HEK293T (cell line): Measurements from ENCODE around the gene GPR37L1.

Source experiments
- CTCF ChIA-PET: fragments of 350-600 bp; formaldehyde crosslinking; extraction: SDS; loops from one replicate; lab custom pipeline; 2021; ENCODE audit warnings: antibody characterized with exemption, inconsistent platforms; lab: Yijun Ruan, JAX
- POLR2A ChIA-PET: fragments of 350-600 bp; formaldehyde crosslinking; extraction: SDS; loops from one replicate; lab custom pipeline; 2020; ENCODE audit warnings: antibody characterized with exemption, inconsistent platforms; lab: Yijun Ruan, JAX
- DNase-seq: peaks from one replicate; pipeline ENCODE4 v3.0.0; 2012; ENCODE audit warnings: mixed read lengths; ENCODE audit errors: extremely low spot score
- ARNT ChIP-seq: fragments of 450-650 bp; IDR thresholded peaks from 2 replicates; pipeline ENCODE4 v1.6.1; 2017; ENCODE audit warnings: mild to moderate bottlenecking
- BHLHE40 ChIP-seq: fragments of 450-650 bp; IDR thresholded peaks from 2 replicates; pipeline ENCODE4 v1.6.1; 2016; ENCODE audit warnings: mild to moderate bottlenecking, moderate library complexity, borderline replicate concordance
- CTBP1 ChIP-seq: fragments of 450-650 bp; IDR thresholded peaks from 2 replicates; pipeline ENCODE4 v1.6.1; 2016; ENCODE audit warnings: borderline replicate concordance
- ELF4 ChIP-seq: fragments of 450-650 bp; IDR thresholded peaks from 2 replicates; pipeline ENCODE4 v1.6.1; 2017; ENCODE audit warnings: antibody characterized with exemption
- FOXA1 ChIP-seq: fragments of 450-650 bp; IDR thresholded peaks from 2 replicates; pipeline ENCODE4 v1.6.1; 2016; ENCODE audit warnings: mild to moderate bottlenecking
- FOXK2 ChIP-seq: fragments of 450-650 bp; IDR thresholded peaks from 2 replicates; pipeline ENCODE4 v1.6.1; 2016; ENCODE audit warnings: mild to moderate bottlenecking
- FOXM1 ChIP-seq: fragments of 450-650 bp; IDR thresholded peaks from 2 replicates; pipeline ENCODE4 v1.6.1; 2017; ENCODE audit warnings: mild to moderate bottlenecking, borderline replicate concordance
- HDGF ChIP-seq: fragments of 450-650 bp; IDR thresholded peaks from 2 replicates; pipeline ENCODE4 v1.6.1; 2017; ENCODE audit warnings: antibody characterized with exemption, borderline replicate concordance
- L3MBTL2 ChIP-seq: fragments of 450-650 bp; conservative IDR thresholded peaks from 2 replicates; pipeline ENCODE4 v1.6.1; 2016; ENCODE audit warnings: mild to moderate bottlenecking
- LEF1 ChIP-seq: fragments of 450-650 bp; IDR thresholded peaks from 2 replicates; pipeline ENCODE4 v1.6.1; 2017; ENCODE audit warnings: mild to moderate bottlenecking, borderline replicate concordance
- NFRKB ChIP-seq: fragments of 450-650 bp; IDR thresholded peaks from 2 replicates; pipeline ENCODE4 v1.6.1; 2016; ENCODE audit warnings: mild to moderate bottlenecking, moderate library complexity
- SP1 ChIP-seq: fragments of 450-650 bp; IDR thresholded peaks from 2 replicates; pipeline ENCODE4 v1.6.1; 2017
- SUZ12 ChIP-seq: fragments of 450-650 bp; IDR thresholded peaks from 2 replicates; pipeline ENCODE4 v1.6.1; 2016; ENCODE audit warnings: mild to moderate bottlenecking
- TARDBP ChIP-seq: fragments of 450-650 bp; IDR thresholded peaks from 2 replicates; pipeline ENCODE4 v1.6.1; 2016
- ZNF384 ChIP-seq: fragments of 450-650 bp; IDR thresholded peaks from 2 replicates; pipeline ENCODE4 v1.6.1; 2016
- TF ChIP-seq, protein P1 (sequence below): fragments of 450-650 bp; IDR thresholded peaks from 2 replicates; pipeline ENCODE4 v1.6.1; 2016

GPR37L1 gene

DNA sequence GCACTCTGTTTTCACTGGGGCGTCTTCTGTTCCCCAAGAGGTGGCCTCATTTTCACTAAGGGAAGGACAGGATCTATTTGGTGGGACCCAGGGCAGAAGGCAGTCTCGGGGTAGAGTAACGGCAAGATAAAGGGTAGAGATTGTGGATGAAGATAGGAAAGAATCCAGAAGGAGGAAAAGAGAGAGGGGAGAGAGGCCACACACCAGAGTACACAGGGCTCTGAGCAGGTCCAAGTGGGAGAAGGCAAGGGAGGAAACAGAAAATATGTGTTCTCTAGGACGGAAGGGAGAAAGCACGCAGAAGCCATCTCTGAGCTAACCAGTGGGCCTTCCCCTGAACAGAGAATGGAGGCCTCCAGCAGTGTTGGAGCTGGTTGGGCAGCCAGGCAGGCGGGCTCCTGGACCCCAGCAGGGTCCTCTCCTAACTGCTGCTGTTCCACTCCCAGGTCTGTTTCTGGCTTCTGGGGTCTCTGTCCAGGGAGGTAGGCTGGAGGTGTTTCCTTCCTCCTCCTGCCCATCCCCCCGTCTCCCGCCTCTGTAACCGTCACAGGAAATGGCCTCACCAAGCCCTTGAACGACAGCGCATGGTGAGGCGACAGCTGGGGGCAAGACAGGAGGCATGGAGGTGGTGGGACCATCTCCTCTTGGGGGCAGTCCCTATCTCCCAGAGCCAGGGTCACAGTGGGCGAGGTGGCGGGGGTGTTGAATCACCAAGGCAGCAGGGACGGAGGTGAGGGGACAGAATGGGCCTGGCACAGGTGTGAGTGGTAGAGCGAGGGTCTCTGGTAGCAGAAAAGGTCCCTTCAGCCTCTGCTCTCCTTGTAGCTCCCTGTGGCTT, 37.0 kb downstream of the GPR37L1 start:
- TF ChIP-seq LEF1, result no peak
- TF ChIP-seq HDGF, result no peak
- no peak for TF ChIP-seq SP1
- TF ChIP-seq NFRKB, result no peak
- no peak for TF ChIP-seq FOXA1
- no peak for TF ChIP-seq ZNF384
- no peak for TF ChIP-seq BHLHE40
- no peak for TF ChIP-seq FOXK2
- TF ChIP-seq ARNT, result no peak
- TF ChIP-seq, protein P1, sequence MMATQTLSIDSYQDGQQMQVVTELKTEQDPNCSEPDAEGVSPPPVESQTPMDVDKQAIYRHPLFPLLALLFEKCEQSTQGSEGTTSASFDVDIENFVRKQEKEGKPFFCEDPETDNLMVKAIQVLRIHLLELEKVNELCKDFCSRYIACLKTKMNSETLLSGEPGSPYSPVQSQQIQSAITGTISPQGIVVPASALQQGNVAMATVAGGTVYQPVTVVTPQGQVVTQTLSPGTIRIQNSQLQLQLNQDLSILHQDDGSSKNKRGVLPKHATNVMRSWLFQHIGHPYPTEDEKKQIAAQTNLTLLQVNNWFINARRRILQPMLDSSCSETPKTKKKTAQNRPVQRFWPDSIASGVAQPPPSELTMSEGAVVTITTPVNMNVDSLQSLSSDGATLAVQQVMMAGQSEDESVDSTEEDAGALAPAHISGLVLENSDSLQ, result no peak
- no peak for TF ChIP-seq TARDBP
- TF ChIP-seq FOXM1, result no peak
- no peak for TF ChIP-seq SUZ12
- no peak for TF ChIP-seq L3MBTL2
- no peak for TF ChIP-seq CTBP1
- no peak for TF ChIP-seq ELF4
- no peak for DNase-seq
- ChIA-PET POLR2A (no interaction called here), CTCF (no interaction called here)

DNA sequence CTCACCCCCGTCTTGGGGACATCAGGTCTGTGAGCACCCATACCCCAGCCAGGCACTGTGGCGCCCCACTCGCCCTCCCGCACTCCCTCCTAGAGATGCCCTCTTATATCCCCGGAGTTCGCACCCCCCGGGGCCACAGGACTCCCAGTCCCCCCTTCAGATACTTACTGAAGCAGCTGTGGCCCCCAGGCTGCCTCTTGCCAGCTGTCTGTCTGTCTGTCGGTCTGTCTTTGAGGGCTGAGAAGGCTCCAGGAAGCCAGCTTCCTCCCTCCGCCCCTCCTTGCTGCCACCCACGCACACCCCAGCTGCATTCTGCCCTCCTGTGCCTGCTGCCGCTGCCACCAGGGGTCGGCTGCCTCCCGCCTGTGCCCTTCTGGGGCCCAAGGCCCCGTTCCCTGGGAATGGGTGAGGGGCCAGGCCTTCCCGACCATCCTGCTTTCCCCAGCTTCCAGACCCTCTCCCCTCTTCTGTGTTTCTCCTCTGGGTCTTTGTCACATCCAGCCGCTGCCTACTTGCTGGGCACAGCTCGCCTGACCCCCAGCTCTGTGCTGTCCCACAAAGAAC, 37.7 kb downstream of the GPR37L1 start, which contains the start of gene PTPN7:
PTPN7 (minus strand) TSS at position 226 of the 564 bp plus-strand sequence. CDS start 1,200 bp downstream, outside the sequence.
- no peak for TF ChIP-seq HDGF
- no peak for TF ChIP-seq CTBP1
- ChIA-PET POLR2A (no interaction called here), CTCF (no interaction called here)
- no peak for DNase-seq

DNA sequence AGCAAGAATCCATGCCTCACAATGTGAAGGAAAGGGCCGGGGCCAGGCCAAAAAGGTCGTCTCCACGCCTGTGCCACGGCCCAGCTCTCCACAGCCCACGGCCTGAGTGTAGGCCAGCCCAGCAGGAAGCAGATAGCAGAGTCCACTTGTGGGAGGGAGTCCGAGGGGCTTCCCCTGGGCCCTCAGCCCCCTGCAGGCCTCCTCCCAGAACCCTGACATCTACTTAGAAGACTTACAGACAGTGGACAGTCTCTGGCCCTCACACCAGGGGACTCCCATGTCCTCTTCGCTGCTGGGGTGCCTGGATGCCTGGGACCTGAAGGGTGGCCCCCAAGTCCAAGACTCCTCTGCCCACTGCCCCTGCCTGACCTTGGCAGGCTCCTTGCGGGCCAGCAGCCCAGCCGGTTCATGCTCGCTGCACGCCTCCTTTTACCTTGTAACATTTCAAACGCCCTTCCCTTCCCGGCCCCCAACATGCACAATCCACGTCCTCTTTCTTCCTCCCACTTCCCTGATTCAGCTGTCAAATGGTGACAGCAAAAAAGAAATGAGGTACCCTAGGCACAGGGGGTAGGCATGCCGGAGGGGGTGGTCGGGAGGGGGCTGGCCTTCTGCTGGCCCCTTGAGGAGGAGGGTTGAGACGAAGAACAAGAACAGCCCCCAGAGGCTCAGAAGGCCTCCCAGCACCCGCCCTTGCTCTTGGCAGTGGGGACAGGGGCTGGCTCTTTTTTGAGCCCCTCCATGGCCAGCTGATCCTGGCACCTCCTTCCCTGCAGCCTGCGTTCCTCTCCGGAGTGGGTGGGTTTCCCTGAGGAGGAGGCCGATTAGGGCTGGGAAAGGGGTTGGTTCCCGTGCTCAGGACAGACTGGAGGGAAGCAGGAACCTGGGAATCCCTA, 38.7 kb downstream of the GPR37L1 start:
- ChIA-PET POLR2A (no interaction called here), CTCF (no interaction called here)
- TF ChIP-seq SP1 (no peak), ARNT (no peak), FOXM1 (no peak), L3MBTL2 (no peak), ELF4 (no peak), NFRKB (no peak), FOXA1 (no peak), SUZ12 (no peak), TARDBP (no peak), LEF1 (no peak), HDGF (no peak), CTBP1 (no peak), ZNF384 (no peak), BHLHE40 (no peak), FOXK2 (no peak)
- TF ChIP-seq, protein P1, result no peak
- DNase-seq, result no peak

DNA sequence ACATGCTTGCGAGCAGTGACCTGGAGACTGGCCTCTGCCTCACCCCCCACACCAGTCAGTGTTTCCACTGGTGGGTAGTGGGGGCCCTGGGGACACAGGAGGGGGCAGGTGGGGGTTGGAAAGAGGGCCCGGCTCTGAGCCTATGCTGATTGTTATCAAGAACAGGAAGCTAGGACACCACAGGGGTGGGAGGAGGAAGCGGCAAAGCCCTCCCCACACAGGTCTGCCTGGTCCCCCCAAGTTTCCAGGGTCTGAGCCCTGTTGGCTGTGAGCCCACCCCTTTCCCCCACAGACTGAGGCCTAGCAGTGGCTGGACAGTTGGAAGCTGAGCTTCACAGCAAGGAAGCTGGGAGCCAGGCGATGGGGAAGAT, 39.3 kb downstream of the GPR37L1 start:
- ChIA-PET CTCF (no interaction called here), POLR2A (no interaction called here)

DNA sequence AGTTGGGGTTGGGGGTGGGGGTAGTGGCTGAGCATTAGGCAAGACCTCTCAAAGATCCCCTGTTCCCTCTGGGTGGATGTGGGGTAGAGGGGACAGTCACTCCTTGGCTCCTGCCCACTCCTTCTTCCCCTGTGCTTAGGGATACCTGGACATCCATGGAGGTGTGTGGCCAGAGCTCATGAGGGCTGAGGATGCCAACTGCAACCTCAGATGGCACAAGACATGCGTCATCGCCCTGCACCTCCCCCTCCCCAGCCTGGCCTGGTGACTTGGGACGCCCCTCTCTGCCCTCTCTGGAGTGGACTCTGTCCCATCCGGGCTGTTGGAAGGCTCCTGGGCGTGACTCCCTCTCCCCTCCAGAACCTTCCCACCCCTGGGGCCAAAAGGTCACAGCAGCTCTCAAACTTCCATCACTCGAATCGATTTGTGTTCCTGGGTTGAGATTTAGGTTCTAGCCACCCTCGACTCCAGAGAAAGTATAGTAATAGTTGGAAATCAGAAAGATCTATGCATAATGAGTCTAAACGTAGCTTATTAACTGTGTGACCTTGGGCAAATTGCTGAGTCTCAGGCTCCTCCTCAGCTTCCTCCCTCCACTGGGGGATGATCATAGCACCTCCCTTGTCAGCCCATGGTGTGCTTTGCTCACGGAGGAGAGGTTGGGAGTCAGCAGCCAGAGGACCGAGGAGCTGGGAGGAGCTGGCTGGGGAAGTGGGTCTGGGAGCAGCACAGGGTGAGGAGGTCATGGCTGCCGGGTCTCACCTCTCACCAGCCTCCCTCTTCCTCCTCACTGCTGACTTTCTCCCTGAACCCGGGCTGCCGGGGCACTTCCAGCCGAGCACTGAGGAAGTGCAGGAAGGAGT, 39.9 kb downstream of the GPR37L1 start:
- TF ChIP-seq SUZ12, result no peak
- no peak for TF ChIP-seq TARDBP
- TF ChIP-seq LEF1, result no peak
- TF ChIP-seq ARNT, result no peak
- CTCF ChIA-PET, result interaction anchor here (1.2 to 2.1 kb wide), 2 partner anchors 8 to 13 kb away, joined by 3 to 7 read pairs; no protein-coding TSS in a partner anchor
- POLR2A ChIA-PET, result no interaction called here
- no peak for DNase-seq

More for the DNA sequence above, 39.3 kb downstream of the GPR37L1 start:
- TF ChIP-seq SUZ12, result no peak
- DNase-seq, result no peak
